ENCODE measurements around the gene IGF1R.

DNA sequence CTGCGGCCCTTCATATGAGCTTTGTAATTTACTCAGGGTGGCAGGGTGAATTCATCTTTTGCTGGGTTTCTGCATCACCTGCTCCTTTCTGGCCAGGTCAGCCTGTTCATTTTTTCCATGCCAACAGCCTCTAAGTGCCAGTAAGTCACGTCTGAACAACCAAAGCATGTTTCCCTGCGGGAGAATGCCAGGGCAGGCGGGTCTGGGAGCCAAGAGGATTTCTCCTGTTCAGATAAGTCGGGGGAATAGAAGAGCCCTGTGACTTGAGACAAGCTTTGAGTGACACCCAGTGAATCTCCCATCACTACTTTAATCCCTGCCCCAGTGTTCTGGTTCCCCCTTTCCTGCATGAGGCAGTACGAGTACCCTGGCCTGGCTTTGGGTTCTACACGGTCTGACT, 206.2 kb downstream of the IGF1R start:
- TF ChIP-seq POLR2A (IDR thresholded peaks at IDR 0.05; ENCODE audit: low read length) (no peak), GATA1 (IDR thresholded peaks at IDR 0.05; ENCODE audit: low read depth, low read length) (no peak)
